NCI-H128 (cell line): ENCODE measurements around the gene SVOPL.
A peak's percentile ranks its signal among the peaks of the same experiment; 100 is the strongest.
"Not testable (repeated sequence)": the region's sequence is repeated elsewhere in the genome, so short reads cannot be mapped to it uniquely, and the experiment has no call there.

ENCODE experiments used
- DNase-seq: peaks from one replicate; lab custom pipeline; 2025; ENCODE audit not compliant: unreplicated experiment; lab: John Stamatoyannopoulos, UW

SVOPL gene

GRCh38 chr7:138700857-138701536 is at the start of gene SVOPL:
Gene SVOPL, minus strand, starts transcription at chr7:138701362. Its CDS starts 22,317 bp downstream, at chr7:138679045.
- no peak for DNase-seq

GRCh38 chr7:138750473-138750872 is 49.3 kb upstream of the SVOPL start:
- no peak for DNase-seq

GRCh38 chr7:138749960-138750359 is 48.8 kb upstream of the SVOPL start:
- DNase-seq, result no peak

- no peak for DNase-seq
Measured at GRCh38 chr7:138748666-138749065, 47.5 kb upstream of the SVOPL start.

- no peak for DNase-seq
Measured at GRCh38 chr7:138746073-138746472, 44.9 kb upstream of the SVOPL start.

- no peak for DNase-seq
Measured at GRCh38 chr7:138745189-138745588, 44.0 kb upstream of the SVOPL start.

- DNase-seq, result no peak
Measured at GRCh38 chr7:138741453-138741735, 40.2 kb upstream of the SVOPL start.

- no peak for DNase-seq
Measured at GRCh38 chr7:138739859-138740258, 38.7 kb upstream of the SVOPL start.

GRCh38 chr7:138738551-138739335 is 37.6 kb upstream of the SVOPL start:
- DNase-seq, result peak; percentile 89

- no peak for DNase-seq
Measured at GRCh38 chr7:138738114-138738513, 37.0 kb upstream of the SVOPL start.

- DNase-seq, result no peak
Measured at GRCh38 chr7:138735399-138735798, 34.2 kb upstream of the SVOPL start.

GRCh38 chr7:138731733-138732132 is 30.6 kb upstream of the SVOPL start:
- DNase-seq, result not testable (repeated sequence)

GRCh38 chr7:138729444-138729843 is 28.3 kb upstream of the SVOPL start:
- no peak for DNase-seq

- DNase-seq, result no peak
Measured at GRCh38 chr7:138727336-138728099, 26.4 kb upstream of the SVOPL start.

- no peak for DNase-seq
Measured at GRCh38 chr7:138726288-138726687, 25.1 kb upstream of the SVOPL start.

GRCh38 chr7:138720286-138720685 is 19.1 kb upstream of the SVOPL start:
- DNase-seq, result no peak

GRCh38 chr7:138716889-138717288 is 15.7 kb upstream of the SVOPL start:
- DNase-seq, result no peak

- DNase-seq, result no peak
Measured at GRCh38 chr7:138713191-138713590, 12.0 kb upstream of the SVOPL start.

- DNase-seq, result no peak
Measured at GRCh38 chr7:138712652-138713051, 11.5 kb upstream of the SVOPL start.

- DNase-seq, result no peak
Measured at GRCh38 chr7:138710536-138711385, 9.6 kb upstream of the SVOPL start.

GRCh38 chr7:138705167-138705566 is 4.0 kb upstream of the SVOPL start:
- no peak for DNase-seq
